GM10266 (cell line): ENCODE data around the gene GOLGA2.

Experiments
- DNase-seq: peaks from one replicate; pipeline ENCODE4 v3.0.0; 2012; ENCODE audit errors: extremely low spot score
- CTCF ChIP-seq: IDR thresholded peaks from 2 replicates; pipeline ENCODE4 v1.5.1; 2012; ENCODE audit warnings: mild to moderate bottlenecking, low read depth; ENCODE audit not compliant: control insufficient read depth, insufficient read depth; ENCODE audit errors: missing control alignments

GOLGA2 gene

GRCh38 chr9:128275198-128276007, at the start of gene GOLGA2:
TSS of gene GOLGA2 (minus strand) at chr9:128276007. CDS start at chr9:128275976, 31 bp downstream.
- no peak for TF ChIP-seq CTCF
- peak; percentile 81 for DNase-seq

- no peak for DNase-seq
- no peak for TF ChIP-seq CTCF
Observed at GRCh38 chr9:128324401-128324800, 48.6 kb upstream of the GOLGA2 start.

- no peak for TF ChIP-seq CTCF
- no peak for DNase-seq
Observed at GRCh38 chr9:128323791-128324190, 48.0 kb upstream of the GOLGA2 start.

- no peak for DNase-seq
- no peak for TF ChIP-seq CTCF
Observed at GRCh38 chr9:128323212-128323730, 47.5 kb upstream of the GOLGA2 start.

GRCh38 chr9:128322404-128323211, 46.8 kb upstream of the GOLGA2 start, which contains the start of the genes COQ4 and TRUB2:
TSS of gene COQ4 (plus strand) at chr9:128322839. CDS start at chr9:128322859, 20 bp downstream.
TSS of gene TRUB2 (minus strand) at chr9:128322447. CDS start at chr9:128322408, 39 bp downstream.
- no peak for TF ChIP-seq CTCF
- DNase-seq, result peak; percentile 95

GRCh38 chr9:128321879-128322403, 46.1 kb upstream of the GOLGA2 start:
- TF ChIP-seq CTCF, result no peak
- no peak for DNase-seq
